ENCODE measurements around the gene ALOX12B. TPM values are rescaled to one million over a fixed set of nuclear protein-coding genes. Genes with fewer than 3 reads are reported as not detected.

ALOX12B gene
- total and polyA plus RNA-seq, 2 of the 13 experiments (the other 11 are each of a cell fraction or from before 2014, with no cell fraction given) = 0.13 TPM; not detected in 1

GRCh38 chr17:8121681-8122421 lies 34.3 kb upstream of the ALOX12B start (continued):
- TF ChIP-seq ZBTB10 (CRISPR knock-in tag; IDR thresholded peaks at IDR 0.05; ENCODE audit: borderline replicate concordance) (peak; percentile 82), ZNF83 (CRISPR knock-in tag; IDR thresholded peaks at IDR 0.05; ENCODE audit: borderline replicate concordance) (peak; percentile 70; the same call in 1 of the 2 replicates), ZFYVE20 (CRISPR knock-in tag; IDR thresholded peaks at IDR 0.05; ENCODE audit: borderline replicate concordance, low read depth) (no peak), ZNF281 (CRISPR knock-in tag; IDR thresholded peaks at IDR 0.05; ENCODE audit: borderline replicate concordance) (peak; percentile 9; the same call in 1 of the 2 replicates), REPIN1 (CRISPR knock-in tag; IDR thresholded peaks at IDR 0.05; ENCODE audit: borderline replicate concordance, low read depth) (0 out of 2 replicates have a peak, but pooled peaks have one; percentile 45), MLLT10 (CRISPR knock-in tag; IDR thresholded peaks at IDR 0.05) (no peak), ZNF75D (CRISPR knock-in tag; IDR thresholded peaks at IDR 0.05; ENCODE audit: borderline replicate concordance) (no peak), ZNF343 (CRISPR knock-in tag; IDR thresholded peaks at IDR 0.05) (0 out of 2 replicates have a peak, but pooled peaks have one; percentile 46), ZNF550 (CRISPR knock-in tag; IDR thresholded peaks at IDR 0.05; ENCODE audit: borderline replicate concordance) (no peak), PBX2 (CRISPR knock-in tag; IDR thresholded peaks at IDR 0.05) (no peak), FOXJ3 (CRISPR knock-in tag; IDR thresholded peaks at IDR 0.05; ENCODE audit: borderline replicate concordance) (no peak), GPN1 (CRISPR knock-in tag; IDR thresholded peaks at IDR 0.05; ENCODE audit: borderline replicate concordance) (no peak; the same call in 1 of the 2 replicates), ZNF558 (CRISPR knock-in tag; IDR thresholded peaks at IDR 0.05; ENCODE audit: borderline replicate concordance) (no peak; the same call in 1 of the 2 replicates), ZNF703 (CRISPR knock-in tag; IDR thresholded peaks at IDR 0.05; ENCODE audit: borderline replicate concordance) (no peak), ZNF263 (CRISPR knock-in tag; IDR thresholded peaks at IDR 0.05) (no peak), RXRB (CRISPR knock-in tag; IDR thresholded peaks at IDR 0.05; ENCODE audit: borderline replicate concordance) (0 out of 2 replicates have a peak, but pooled peaks have one; percentile 13), TARDBP (CRISPR knock-in tag; IDR thresholded peaks at IDR 0.05) (no peak), CCAR2 (optimal IDR thresholded peaks at IDR 0.05; ENCODE audit: low read depth, low read length) (no peak), ZNF614 (CRISPR knock-in tag; IDR thresholded peaks at IDR 0.05; ENCODE audit: borderline replicate concordance) (peak; percentile 39; the same call in 1 of the 2 replicates)

All from HepG2 (cell line).